Neural cell (in vitro differentiated cells): ENCODE measurements around the gene ABO. TPM values are rescaled to one million over a fixed set of nuclear protein-coding genes. Genes with fewer than 3 reads are reported as not detected.

Experiments
- H2AFZ ChIP-seq: fragments of 200-600, 300-800 bp; sonication (generic), shearing (Covaris generic); 2 replicates; pipeline ENCODE4 v1.6.0; 2014; ENCODE audit warnings: low read depth, mild to moderate bottlenecking, antibody characterized with exemption, low read length, moderate library complexity
- H3F3A ChIP-seq: fragments of 200-600 bp; shearing (Covaris generic); 2 replicates; pipeline ENCODE4 v1.6.1; 2016; ENCODE audit warnings: mild to moderate bottlenecking, moderate library complexity, mixed read lengths, antibody characterized with exemption, low read length; ENCODE audit not compliant: insufficient read depth, poor library complexity, severe bottlenecking
- H3K27ac ChIP-seq: fragments of 200-600, 300-800 bp; sonication (generic), shearing (Covaris generic); 2 replicates; pipeline ENCODE4 v1.5.1; 2014; ENCODE audit warnings: mild to moderate bottlenecking, low read length, moderate library complexity
- H3K27me3 ChIP-seq: fragments of 300-800, 200-600 bp; sonication (generic), shearing (Covaris generic); 2 replicates; pipeline ENCODE4 v1.6.0; 2014; ENCODE audit warnings: mild to moderate bottlenecking, low read depth, low read length, moderate library complexity; ENCODE audit not compliant: insufficient read depth
- H3K36me3 ChIP-seq: fragments of 300-800, 200-600 bp; sonication (generic), shearing (Covaris generic); 2 replicates; pipeline ENCODE4 v1.5.1; 2014; ENCODE audit warnings: mild to moderate bottlenecking, antibody characterized with exemption, low read length, moderate library complexity; ENCODE audit not compliant: insufficient read depth
- H3K4me2 ChIP-seq: fragments of 300-800, 200-600 bp; sonication (generic), shearing (Covaris generic); 2 replicates; pipeline ENCODE4 v1.6.0; 2014; ENCODE audit warnings: mild to moderate bottlenecking, low read length
- H3K4me3 ChIP-seq: fragments of 300-800, 200-600 bp; sonication (generic), shearing (Covaris generic); 2 replicates; pipeline ENCODE4 v1.5.1; 2014; ENCODE audit warnings: mild to moderate bottlenecking, low read length, moderate library complexity
- H3K79me2 ChIP-seq: fragments of 200-600 bp; shearing (Covaris generic); replicated peaks from 2 replicates; pipeline ENCODE4 v1.6.0; 2014; ENCODE audit warnings: mild to moderate bottlenecking, low read length, moderate library complexity; ENCODE audit not compliant: insufficient read depth
- H3K9ac ChIP-seq: fragments of 300-800, 200-600 bp; sonication (generic), shearing (Covaris generic); 2 replicates; pipeline ENCODE4 v1.6.1; 2016; ENCODE audit warnings: mild to moderate bottlenecking, low read length, mixed read lengths
- H3K9me2 ChIP-seq: fragments of 200-600 bp; shearing (Covaris generic); 2 replicates; pipeline ENCODE4 v1.6.1; 2016; ENCODE audit warnings: mild to moderate bottlenecking, low read length, mixed read lengths; ENCODE audit not compliant: insufficient read depth
- H3K9me3 ChIP-seq: fragments of 200-600, 300-800 bp; sonication (generic), shearing (Covaris generic); 2 replicates; pipeline ENCODE4 v1.6.1; 2016; ENCODE audit warnings: mild to moderate bottlenecking, mixed run types, low read length, moderate library complexity, mixed read lengths
- H4K20me1 ChIP-seq: fragments of 200-600 bp; shearing (Covaris generic); 2 replicates; pipeline ENCODE4 v1.6.1; 2016; ENCODE audit warnings: mild to moderate bottlenecking, mixed run types; ENCODE audit not compliant: insufficient read depth
- EP300 ChIP-seq: fragments of 450-650 bp; conservative IDR thresholded peaks from 2 replicates; pipeline ENCODE4 v1.6.1; 2014; ENCODE audit warnings: antibody characterized with exemption, mild to moderate bottlenecking, moderate library complexity; ENCODE audit not compliant: poor library complexity, severe bottlenecking
- EZH2 ChIP-seq: fragments of 200-600, 300-800 bp; shearing (Covaris generic), sonication (generic); IDR thresholded peaks from 2 replicates; pipeline ENCODE4 v1.6.1; 2014; ENCODE audit warnings: antibody characterized with exemption, low read length, borderline replicate concordance, mild to moderate bottlenecking; ENCODE audit not compliant: insufficient read depth, poor library complexity, severe bottlenecking
- MXI1 ChIP-seq: fragments of 450-650 bp; conservative IDR thresholded peaks from 2 replicates; pipeline ENCODE4 v1.6.1; 2014; ENCODE audit warnings: antibody characterized with exemption, mild to moderate bottlenecking; ENCODE audit not compliant: poor library complexity, severe bottlenecking
- POLR2AphosphoS5 ChIP-seq: IDR thresholded peaks from 2 replicates; pipeline ENCODE4 v1.6.1; 2012
- RAD21 ChIP-seq: fragments of 450-650 bp; conservative IDR thresholded peaks from 2 replicates; pipeline ENCODE4 v1.6.1; 2014; ENCODE audit warnings: antibody characterized with exemption, mild to moderate bottlenecking, moderate library complexity
- REST ChIP-seq: IDR thresholded peaks from 2 replicates; pipeline ENCODE4 v1.6.1; 2012; ENCODE audit warnings: borderline replicate concordance
- SMC3 ChIP-seq: fragments of 450-650 bp; conservative IDR thresholded peaks from 2 replicates; pipeline ENCODE4 v1.6.1; 2014; ENCODE audit warnings: antibody characterized with exemption, mild to moderate bottlenecking, moderate library complexity; ENCODE audit not compliant: poor library complexity
- TAF1 ChIP-seq: IDR thresholded peaks from 2 replicates; pipeline ENCODE4 v1.6.1; 2012; ENCODE audit warnings: low read depth
- polyA plus RNA-seq: library from polyadenylated mRNA; depleted of rRNA; stranded (reverse); fragments of >200 nt; gene quantifications from 2 replicates; pipeline ENCODE4 v1.2.3, GENCODE V29; 2014
- TF ChIP-seq, protein P1 (sequence below): fragments of 450-650 bp; IDR thresholded peaks from 2 replicates; pipeline ENCODE4 v1.5.1; 2014; ENCODE audit warnings: antibody characterized with exemption, mild to moderate bottlenecking, moderate library complexity; ENCODE audit not compliant: poor library complexity, severe bottlenecking

ABO gene
- polyA plus RNA-seq, 1 donor from 2014 or later: not detected

- no peaks in the 10 kb centered on the region for H4K20me1 ChIP-seq
- H3K36me3 ChIP-seq: no peaks in the 10 kb centered on the region
- H3K4me3 ChIP-seq: no peak overlapping the region
- no peaks in the 10 kb centered on the region for H3K79me2 ChIP-seq
- no peaks in the 10 kb centered on the region for H3K27me3 ChIP-seq
- no peaks in the 10 kb centered on the region for H3K9me3 ChIP-seq
- H3K9ac ChIP-seq: no peak overlapping the region
- no peak overlapping the region for H3K27ac ChIP-seq
- H3F3A ChIP-seq: no peaks in the 10 kb centered on the region
- H2AFZ ChIP-seq: no peak overlapping the region
- H3K4me2 ChIP-seq: no peak overlapping the region
- TF ChIP-seq TAF1 (no peak), POLR2AphosphoS5 (no peak), SMC3 (no peak), MXI1 (no peak), EP300 (no peak), RAD21 (no peak), REST (no peak), EZH2 (no peak)
- TF ChIP-seq, protein P1, sequence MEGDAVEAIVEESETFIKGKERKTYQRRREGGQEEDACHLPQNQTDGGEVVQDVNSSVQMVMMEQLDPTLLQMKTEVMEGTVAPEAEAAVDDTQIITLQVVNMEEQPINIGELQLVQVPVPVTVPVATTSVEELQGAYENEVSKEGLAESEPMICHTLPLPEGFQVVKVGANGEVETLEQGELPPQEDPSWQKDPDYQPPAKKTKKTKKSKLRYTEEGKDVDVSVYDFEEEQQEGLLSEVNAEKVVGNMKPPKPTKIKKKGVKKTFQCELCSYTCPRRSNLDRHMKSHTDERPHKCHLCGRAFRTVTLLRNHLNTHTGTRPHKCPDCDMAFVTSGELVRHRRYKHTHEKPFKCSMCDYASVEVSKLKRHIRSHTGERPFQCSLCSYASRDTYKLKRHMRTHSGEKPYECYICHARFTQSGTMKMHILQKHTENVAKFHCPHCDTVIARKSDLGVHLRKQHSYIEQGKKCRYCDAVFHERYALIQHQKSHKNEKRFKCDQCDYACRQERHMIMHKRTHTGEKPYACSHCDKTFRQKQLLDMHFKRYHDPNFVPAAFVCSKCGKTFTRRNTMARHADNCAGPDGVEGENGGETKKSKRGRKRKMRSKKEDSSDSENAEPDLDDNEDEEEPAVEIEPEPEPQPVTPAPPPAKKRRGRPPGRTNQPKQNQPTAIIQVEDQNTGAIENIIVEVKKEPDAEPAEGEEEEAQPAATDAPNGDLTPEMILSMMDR: no peak
- H3K9me2 ChIP-seq: no peaks in the 10 kb centered on the region
Observed at GRCh38 chr9:133321411-133321935, 46.5 kb upstream of the ABO start.

DNA sequence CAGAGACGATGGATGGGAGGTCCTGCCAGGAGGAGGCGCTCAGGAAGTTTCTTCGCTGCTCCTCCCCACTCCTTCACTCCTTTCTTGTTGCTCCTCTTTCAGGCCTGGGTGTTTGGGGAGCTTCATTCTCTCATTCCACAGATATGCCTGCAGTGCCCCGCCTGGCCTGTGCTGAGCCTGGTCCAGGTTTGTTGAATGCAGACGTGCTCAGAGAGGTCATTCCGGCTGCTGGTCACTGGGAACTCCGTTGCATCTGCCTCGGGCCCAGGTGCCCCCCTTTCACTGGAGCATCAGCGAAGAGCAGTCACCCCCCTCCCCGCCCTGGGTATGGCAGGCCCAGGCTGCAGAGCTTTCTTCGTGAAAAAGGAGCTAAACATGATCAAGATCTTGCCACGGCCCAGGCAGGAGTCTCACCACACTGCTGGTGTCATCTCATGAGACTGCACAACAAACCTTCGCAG, 45.5 kb upstream of the ABO start:
- no peaks in the 10 kb centered on the region for H3F3A ChIP-seq

More for the DNA sequence above, 45.5 kb upstream of the ABO start:
- Histone ChIP-seq H4K20me1 (no peaks in the 10 kb centered on the region), H3K79me2 (no peaks in the 10 kb centered on the region), H3K27ac (no peak overlapping the region), H3K9ac (no peak overlapping the region), H3K4me3 (no peak overlapping the region), H3K27me3 (no peaks in the 10 kb centered on the region), H3K4me2 (no peak overlapping the region), H3K36me3 (no peaks in the 10 kb centered on the region), H3K9me2 (no peaks in the 10 kb centered on the region), H3K9me3 (no peaks in the 10 kb centered on the region), H2AFZ (no peak overlapping the region)
- TF ChIP-seq EP300: no peak
- no peak for TF ChIP-seq REST
- TF ChIP-seq POLR2AphosphoS5: no peak
- no peak for TF ChIP-seq EZH2
- TF ChIP-seq RAD21: no peak
- TF ChIP-seq SMC3: no peak
- TF ChIP-seq, protein P1: no peak
- TF ChIP-seq TAF1: no peak
